Activated CD4-positive, alpha-beta T cell treated with anti-CD3 and anti-CD28 coated beads, Interleukin-2, amount 10 ng/mL, durations not matched to agents 24 days and 14 days (primary cell): ENCODE measurements around the gene GPAM. TPM values are rescaled to one million over a fixed set of nuclear protein-coding genes. Genes with fewer than 3 reads are reported as not detected.

Experiments
- DNase-seq: peaks from one replicate; pipeline ENCODE4 v3.0.0; 2022
- H3K27ac Mint-ChIP-seq: one replicate; pipeline ENCODE4 v1.8.0; 2022; ENCODE audit warnings: mild to moderate bottlenecking, mixed read lengths
- H3K27me3 Mint-ChIP-seq: one replicate; pipeline ENCODE4 v1.8.0; 2022; ENCODE audit warnings: mixed read lengths
- H3K36me3 Mint-ChIP-seq: one replicate; pipeline ENCODE4 v1.8.0; 2022; ENCODE audit warnings: low read depth, mild to moderate bottlenecking, mixed read lengths
- H3K4me1 Mint-ChIP-seq: one replicate; pipeline ENCODE4 v1.8.0; 2021; ENCODE audit warnings: mixed read lengths
- H3K4me3 Mint-ChIP-seq: one replicate; pipeline ENCODE4 v1.8.0; 2022; ENCODE audit warnings: mild to moderate bottlenecking, moderate library complexity, mixed read lengths
- H3K9me3 Mint-ChIP-seq: one replicate; pipeline ENCODE4 v1.8.0; 2021; ENCODE audit warnings: mixed read lengths
- intact Hi-C: fragments of 100-400 bp; cut with micrococcal nuclease; formaldehyde crosslinking; loops from one replicate; pipeline ENCODE4 v1.15.1; 2023
- total RNA-seq: library from RNA; stranded (reverse); gene quantifications from 2 replicates; pipeline ENCODE4 v1.2.3, GENCODE V29; 2022

Gene GPAM
- total RNA-seq, 1 donor from 2014 or later = 8.6 TPM

DNA sequence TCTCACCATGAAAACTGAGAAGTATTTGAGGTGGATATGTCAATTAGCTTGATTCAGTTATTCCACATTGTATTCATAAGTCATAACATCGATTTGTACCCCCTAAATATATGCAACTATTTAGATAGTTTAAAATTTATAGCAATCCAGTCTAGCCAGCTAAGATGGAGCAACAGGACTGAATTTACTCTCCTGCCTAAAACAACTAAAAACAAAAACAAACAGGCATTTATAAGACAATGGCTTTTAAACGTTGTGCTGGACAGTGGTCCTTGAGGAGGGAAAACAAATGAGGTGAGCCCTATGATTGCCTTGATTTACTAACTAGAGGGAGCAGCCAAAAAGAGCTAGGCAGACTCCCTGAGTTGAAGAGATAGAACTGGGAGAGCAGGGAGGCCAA, 814 bp upstream of the GPAM start:
- peak overlapping the region; percentile 12 for H3K27ac Mint-ChIP-seq
- H3K9me3 Mint-ChIP-seq = peaks cover 5% of the 10 kb centered on the region
- peak overlapping the region; percentile 55 for H3K4me3 Mint-ChIP-seq
- peaks cover 14% of the 10 kb centered on the region for H3K36me3 Mint-ChIP-seq
- H3K27me3 Mint-ChIP-seq = peaks cover 17% of the 10 kb centered on the region
- intact Hi-C loops = loop anchor here (5.0 to 10.0 kb wide), 2 partner anchors 128 to 1670 kb away; partner anchors contain the start of genes DCLRE1A and NHLRC2
- no peak for DNase-seq
- H3K4me1 Mint-ChIP-seq = peaks cover 26% of the 10 kb centered on the region

DNA sequence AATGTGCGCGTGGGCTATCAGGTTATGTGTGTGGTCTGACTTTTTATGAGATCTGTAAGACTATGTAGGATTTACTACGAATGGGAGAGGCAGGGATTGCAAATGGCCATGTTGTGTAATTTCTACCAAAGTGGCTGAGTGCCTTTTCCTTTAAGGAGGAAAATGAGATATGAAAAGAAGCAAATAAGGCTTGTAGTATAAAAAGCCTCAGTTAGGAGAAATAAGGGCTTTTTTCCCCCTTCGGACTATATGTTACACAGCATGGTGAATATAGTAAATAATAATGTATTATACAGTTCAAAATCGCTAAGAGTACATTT, 447 bp upstream of the GPAM start:
- intact Hi-C loops = loop anchor here (5.0 to 10.0 kb wide), 2 partner anchors 128 to 1671 kb away; partner anchors contain the start of genes DCLRE1A and NHLRC2
- peak overlapping the region; percentile 88 for H3K4me3 Mint-ChIP-seq
- H3K9me3 Mint-ChIP-seq = peaks cover 5% of the 10 kb centered on the region
- H3K4me1 Mint-ChIP-seq = peaks cover 26% of the 10 kb centered on the region
- H3K27ac Mint-ChIP-seq = peak overlapping the region; percentile 88
- peaks cover 15% of the 10 kb centered on the region for H3K27me3 Mint-ChIP-seq
- no peak for DNase-seq
- peaks cover 14% of the 10 kb centered on the region for H3K36me3 Mint-ChIP-seq

DNA sequence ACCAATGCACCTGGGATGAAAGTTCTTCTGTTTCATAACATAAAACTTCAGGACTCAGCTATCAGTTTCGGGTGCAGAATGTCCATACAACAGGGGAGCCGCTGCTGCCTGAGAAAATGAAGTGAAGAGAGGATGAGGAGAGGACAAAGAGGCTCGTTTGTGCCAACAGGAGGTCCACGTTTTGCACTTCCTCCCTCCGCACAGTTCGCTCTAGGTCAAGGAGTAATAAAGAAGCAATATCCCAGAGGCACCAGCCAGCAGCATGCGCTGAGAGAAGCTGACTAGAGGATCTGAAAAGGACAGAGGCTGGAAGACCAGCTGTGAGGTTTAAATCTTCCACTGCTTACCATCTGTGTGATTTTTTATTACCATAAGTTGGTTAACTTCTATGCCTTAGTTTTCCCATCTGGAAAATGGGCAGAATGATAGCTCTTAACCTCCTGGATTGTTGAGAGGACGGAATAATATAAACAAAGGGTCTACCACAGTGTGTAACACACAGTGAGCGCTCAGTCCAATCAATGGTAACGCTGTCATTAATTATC, 709 bp downstream of the GPAM start:
- H3K4me1 Mint-ChIP-seq = peaks cover 26% of the 10 kb centered on the region
- H3K4me3 Mint-ChIP-seq = peak overlapping the region; percentile 88
- peaks cover 17% of the 10 kb centered on the region for H3K36me3 Mint-ChIP-seq
- H3K27me3 Mint-ChIP-seq = peaks cover 9% of the 10 kb centered on the region
- DNase-seq = peak; percentile 61
- peak overlapping the region; percentile 88 for H3K27ac Mint-ChIP-seq
- H3K9me3 Mint-ChIP-seq = peaks cover 5% of the 10 kb centered on the region
- intact Hi-C loops = loop anchor here (1.0 to 10.0 kb wide), 5 partner anchors 129 to 1672 kb away; partner anchors contain the start of genes DCLRE1A, NHLRC2 and ZDHHC6

DNA sequence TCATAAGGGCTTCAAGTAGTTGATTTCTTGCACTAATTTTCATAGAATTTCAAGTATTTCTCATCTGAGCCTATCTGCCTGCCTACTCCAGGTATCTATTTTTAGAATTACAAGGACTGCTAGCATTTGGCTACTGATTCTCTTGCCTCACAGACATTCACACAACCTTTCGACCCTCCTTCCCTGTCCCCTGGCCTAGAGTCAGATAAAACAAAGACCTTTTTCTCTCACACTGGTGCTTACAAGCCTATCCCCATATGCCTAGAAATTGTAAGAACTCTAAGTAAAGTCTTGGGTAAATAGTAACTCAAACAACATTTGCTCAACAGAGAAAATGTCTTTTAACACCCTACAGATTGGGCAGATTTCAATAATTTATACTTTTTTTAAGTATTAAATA, 6.3 kb downstream of the GPAM start:
- intact Hi-C loops = no loop called here
- Mint-ChIP-seq H3K27me3 (no peaks in the 10 kb centered on the region), H3K9me3 (no peaks in the 10 kb centered on the region), H3K4me1 (peaks cover 2% of the 10 kb centered on the region), H3K36me3 (peaks cover 21% of the 10 kb centered on the region), H3K4me3 (no peak overlapping the region), H3K27ac (no peak overlapping the region)
- no peak for DNase-seq

DNA sequence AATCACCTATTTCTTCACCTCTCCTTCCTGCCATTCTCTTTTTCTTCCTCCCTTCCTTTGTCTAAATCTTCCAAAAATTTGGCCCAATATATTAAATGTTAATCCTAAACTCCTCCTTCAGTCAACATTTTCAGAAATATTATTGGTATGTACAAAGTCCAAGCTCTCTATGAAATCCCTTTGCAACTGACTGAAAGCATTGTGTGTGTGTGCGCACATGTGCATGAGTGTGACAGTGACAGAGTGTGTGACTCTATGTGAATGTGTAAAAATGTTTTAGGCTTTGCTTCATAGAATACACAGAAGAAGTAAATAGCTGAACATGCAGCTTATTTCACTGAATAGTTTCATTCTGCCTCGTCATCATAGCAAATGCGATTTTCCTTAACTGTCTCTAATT, 7.0 kb downstream of the GPAM start:
- H3K9me3 Mint-ChIP-seq = no peaks in the 10 kb centered on the region
- H3K4me3 Mint-ChIP-seq = no peak overlapping the region
- peaks cover 24% of the 10 kb centered on the region for H3K36me3 Mint-ChIP-seq
- no peak overlapping the region for H3K27ac Mint-ChIP-seq
- intact Hi-C loops = no loop called here
- H3K4me1 Mint-ChIP-seq = peaks cover 2% of the 10 kb centered on the region
- no peak for DNase-seq
- no peaks in the 10 kb centered on the region for H3K27me3 Mint-ChIP-seq

DNA sequence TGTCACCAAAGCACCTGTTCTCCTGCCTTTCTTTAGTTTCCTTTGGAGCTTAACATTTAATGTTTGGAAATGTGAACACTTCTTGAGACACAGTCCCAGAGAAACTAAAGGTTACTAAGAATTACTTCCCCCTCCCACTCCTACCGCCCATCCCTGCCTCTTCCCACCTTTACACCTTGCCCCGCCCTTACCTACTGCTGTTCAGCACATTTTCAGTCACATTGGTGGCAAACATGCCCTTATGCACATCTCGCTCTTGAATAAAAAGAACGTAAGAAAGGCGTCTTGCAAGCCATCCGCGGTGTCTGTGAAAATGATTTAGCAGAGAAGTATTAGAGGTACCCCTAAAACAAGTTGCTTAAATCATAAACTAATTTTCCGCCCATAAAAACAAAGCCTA, 8.2 kb downstream of the GPAM start:
- Mint-ChIP-seq H3K9me3 (no peaks in the 10 kb centered on the region), H3K4me3 (no peak overlapping the region), H3K27me3 (no peaks in the 10 kb centered on the region), H3K36me3 (peaks cover 31% of the 10 kb centered on the region), H3K4me1 (peaks cover 2% of the 10 kb centered on the region), H3K27ac (no peak overlapping the region)
- DNase-seq = no peak
- intact Hi-C loops = no loop called here

DNA sequence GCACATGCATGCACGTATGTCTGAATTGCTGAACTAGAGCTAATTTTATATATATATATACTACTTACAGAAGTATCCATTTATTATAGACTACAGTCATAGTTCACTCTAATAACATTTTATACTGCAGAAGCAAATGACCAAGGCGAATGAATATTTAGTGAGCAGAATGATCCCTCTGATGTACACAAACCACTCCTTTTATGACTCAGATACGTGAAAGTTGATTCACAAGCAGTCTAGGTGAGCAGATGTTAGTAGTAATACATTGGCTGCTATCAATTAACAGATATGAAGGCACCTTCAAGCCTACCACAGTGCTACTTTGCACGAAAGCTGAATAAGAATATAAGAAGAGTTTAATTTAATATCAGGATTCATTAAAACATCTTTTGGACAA, 10.4 kb downstream of the GPAM start:
- H3K36me3 Mint-ChIP-seq = peaks cover 27% of the 10 kb centered on the region
- no peaks in the 10 kb centered on the region for H3K9me3 Mint-ChIP-seq
- H3K27ac Mint-ChIP-seq = no peak overlapping the region
- no peaks in the 10 kb centered on the region for H3K4me1 Mint-ChIP-seq
- no peaks in the 10 kb centered on the region for H3K27me3 Mint-ChIP-seq
- no peak overlapping the region for H3K4me3 Mint-ChIP-seq
- no peak for DNase-seq
- intact Hi-C loops = no loop called here

DNA sequence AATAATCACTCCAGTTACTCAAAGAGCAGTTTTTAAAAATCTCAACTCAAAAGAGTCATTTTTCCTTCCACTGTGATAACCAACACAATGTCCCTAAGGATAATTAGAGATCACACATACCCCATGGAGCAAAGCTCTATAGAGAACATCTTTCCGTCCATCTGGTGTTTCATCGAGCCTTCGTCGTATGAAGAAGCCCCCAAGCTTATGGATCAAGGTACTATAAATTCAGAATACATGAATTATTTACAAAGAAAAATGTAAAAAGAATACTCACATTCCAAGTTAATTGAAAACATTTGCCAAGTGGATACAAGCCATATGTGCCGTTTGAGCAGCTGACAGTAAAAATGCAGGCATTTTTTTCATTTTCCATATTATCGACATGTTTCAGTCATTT, 14.8 kb downstream of the GPAM start:
- Mint-ChIP-seq H3K27me3 (no peaks in the 10 kb centered on the region), H3K27ac (no peak overlapping the region), H3K36me3 (peaks cover 30% of the 10 kb centered on the region), H3K9me3 (no peaks in the 10 kb centered on the region), H3K4me3 (no peak overlapping the region), H3K4me1 (no peaks in the 10 kb centered on the region)
- intact Hi-C loops = no loop called here
- no peak for DNase-seq

DNA sequence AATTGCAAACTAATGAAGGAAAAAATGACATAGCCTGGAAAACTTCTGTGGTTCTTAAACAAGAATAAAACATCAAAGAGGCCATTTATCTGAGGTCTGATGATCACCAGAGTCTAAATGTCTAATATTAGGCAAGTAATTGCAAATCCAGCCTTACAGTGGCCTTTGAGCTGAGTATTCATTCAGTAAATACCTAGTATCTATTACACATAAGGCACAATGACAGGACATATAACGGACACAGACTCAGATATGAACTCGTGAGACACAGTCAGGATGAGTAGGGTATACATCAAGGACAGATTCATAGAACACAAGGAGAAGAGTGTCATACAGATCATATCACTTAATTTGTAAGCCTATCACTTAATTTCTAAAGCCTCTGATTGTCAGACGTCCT, 16.8 kb downstream of the GPAM start:
- Mint-ChIP-seq H3K9me3 (no peaks in the 10 kb centered on the region), H3K4me3 (no peak overlapping the region), H3K27ac (no peak overlapping the region), H3K27me3 (no peaks in the 10 kb centered on the region), H3K4me1 (no peaks in the 10 kb centered on the region), H3K36me3 (peaks cover 31% of the 10 kb centered on the region)
- DNase-seq = no peak
- intact Hi-C loops = no loop called here

DNA sequence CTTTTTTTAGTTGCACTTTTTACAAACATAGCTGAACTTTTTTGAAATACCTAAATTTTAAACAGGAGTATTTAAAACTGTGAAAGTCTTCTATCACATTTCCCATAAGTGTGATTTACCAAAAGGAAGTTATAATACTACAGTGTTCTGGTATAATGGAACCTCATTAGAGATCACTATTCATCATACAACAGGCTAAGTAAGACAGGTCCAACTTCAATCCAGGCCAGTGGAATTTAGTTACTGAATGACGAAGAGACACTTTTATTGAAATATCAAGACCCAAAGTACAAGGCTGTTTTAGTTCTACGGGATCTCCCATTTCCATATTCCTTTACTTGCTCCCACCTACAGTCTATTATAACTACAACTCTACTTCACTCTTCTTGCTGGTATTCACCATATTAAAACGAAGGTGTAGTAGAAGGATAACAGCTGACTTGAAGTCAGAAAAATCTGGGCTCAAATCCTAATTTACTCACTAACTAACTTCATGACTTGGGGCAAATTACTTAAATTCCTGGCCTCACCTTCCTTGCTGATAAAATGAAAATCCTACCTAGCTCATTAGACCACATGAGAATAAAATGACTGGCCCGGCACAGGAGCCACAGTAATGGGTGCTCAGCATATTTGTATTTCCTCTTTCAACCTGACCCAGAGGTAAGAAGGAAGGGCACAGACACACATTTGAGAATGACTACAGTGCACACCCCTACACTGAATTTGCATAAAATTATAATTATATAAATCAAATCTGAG, 21.6 kb downstream of the GPAM start:
- H3K27ac Mint-ChIP-seq = no peak overlapping the region
- DNase-seq = no peak
- intact Hi-C loops = no loop called here
- H3K4me3 Mint-ChIP-seq = no peak overlapping the region
- H3K27me3 Mint-ChIP-seq = no peaks in the 10 kb centered on the region
- peaks cover 30% of the 10 kb centered on the region for H3K36me3 Mint-ChIP-seq
- no peaks in the 10 kb centered on the region for H3K4me1 Mint-ChIP-seq
- no peaks in the 10 kb centered on the region for H3K9me3 Mint-ChIP-seq

DNA sequence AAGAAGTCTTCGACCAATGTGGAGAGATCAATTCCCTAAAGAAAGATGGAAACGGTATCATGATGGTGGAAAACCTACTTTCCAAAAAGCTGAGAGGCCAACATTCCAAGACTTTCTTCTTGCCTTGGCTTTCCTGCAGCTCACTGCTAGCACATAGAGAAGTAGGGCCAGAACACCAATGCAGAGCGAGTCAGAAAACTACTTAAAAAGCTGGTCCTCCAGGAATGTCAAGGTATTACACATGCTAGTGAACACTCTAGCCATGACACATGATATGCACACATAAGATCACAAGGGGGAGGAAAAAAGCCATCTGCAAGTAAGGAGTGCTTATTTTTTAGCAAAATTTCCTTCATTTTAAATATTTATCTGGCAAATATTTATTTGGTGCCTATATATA, 22.7 kb downstream of the GPAM start:
- H3K36me3 Mint-ChIP-seq = peaks cover 34% of the 10 kb centered on the region
- H3K4me1 Mint-ChIP-seq = no peaks in the 10 kb centered on the region
- H3K27me3 Mint-ChIP-seq = no peaks in the 10 kb centered on the region
- no peaks in the 10 kb centered on the region for H3K9me3 Mint-ChIP-seq
- H3K27ac Mint-ChIP-seq = no peak overlapping the region
- no peak overlapping the region for H3K4me3 Mint-ChIP-seq
- intact Hi-C loops = no loop called here
- no peak for DNase-seq

DNA sequence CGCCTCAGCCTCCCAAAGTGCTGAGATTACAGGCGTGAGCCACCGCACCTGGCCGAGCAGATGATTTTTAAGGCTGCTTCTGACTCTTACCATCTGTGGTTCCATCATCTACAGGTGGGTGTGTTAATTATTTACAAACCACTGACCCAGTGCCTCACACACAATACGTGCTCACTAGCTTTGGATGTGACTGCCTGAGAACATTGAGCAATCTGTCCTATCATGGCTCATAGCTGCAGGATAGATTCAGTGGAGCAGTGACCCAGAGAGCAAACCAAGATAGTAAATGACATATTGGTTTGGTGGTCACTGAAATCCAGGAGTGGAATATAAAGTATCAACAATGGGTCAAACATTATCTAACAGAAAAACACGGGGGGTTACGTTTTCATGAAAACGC, 24.1 kb downstream of the GPAM start:
- no peak overlapping the region for H3K4me3 Mint-ChIP-seq
- intact Hi-C loops = no loop called here
- no peaks in the 10 kb centered on the region for H3K4me1 Mint-ChIP-seq
- no peaks in the 10 kb centered on the region for H3K27me3 Mint-ChIP-seq
- no peak for DNase-seq
- no peak overlapping the region for H3K27ac Mint-ChIP-seq
- H3K9me3 Mint-ChIP-seq = no peaks in the 10 kb centered on the region
- peaks cover 36% of the 10 kb centered on the region for H3K36me3 Mint-ChIP-seq

DNA sequence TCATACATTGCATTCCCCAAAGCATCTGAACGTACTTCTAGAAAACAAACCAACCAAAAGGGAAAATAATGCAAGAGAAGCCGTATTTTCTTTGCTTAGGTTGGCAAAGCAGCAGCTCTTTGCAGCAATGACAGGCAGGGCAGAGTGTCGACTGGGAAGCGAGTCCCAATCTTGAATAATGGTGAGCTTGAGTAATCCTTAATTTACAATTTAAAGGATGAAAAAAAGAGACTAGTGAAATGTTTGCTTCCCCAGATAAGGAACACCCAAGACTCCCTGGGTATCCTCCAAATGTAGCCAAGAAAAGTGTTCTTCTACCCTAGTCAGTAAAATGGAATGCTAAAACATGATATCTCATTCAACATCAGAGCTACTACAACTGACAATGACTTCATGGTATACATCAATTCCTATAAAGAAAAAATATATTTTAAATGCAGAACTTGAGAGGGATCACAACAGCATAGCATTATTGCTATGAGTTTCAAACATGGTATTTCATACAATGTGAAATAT, 32.0 kb downstream of the GPAM start:
- peaks cover 12% of the 10 kb centered on the region for H3K36me3 Mint-ChIP-seq

DNA sequence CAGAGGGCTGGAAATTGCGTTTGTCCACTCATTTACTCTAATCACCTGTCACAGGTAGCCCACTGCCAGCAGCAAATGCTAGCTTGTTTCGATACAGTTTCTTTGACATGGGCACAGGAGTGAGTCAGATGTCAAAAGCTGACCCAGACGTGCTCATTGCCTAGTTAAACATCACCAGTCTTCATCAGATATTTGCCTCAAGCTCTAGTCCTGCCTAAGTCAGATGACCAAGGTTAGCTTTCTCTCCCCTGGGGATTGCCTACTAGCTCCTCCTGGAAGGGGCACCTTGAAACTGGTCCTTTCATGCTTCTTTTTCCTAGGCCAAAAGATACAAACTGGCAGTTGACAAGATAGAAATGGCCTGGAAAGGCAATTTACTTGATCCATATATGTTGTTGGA, 35.2 kb downstream of the GPAM start:
- no peaks in the 10 kb centered on the region for H3K9me3 Mint-ChIP-seq
- H3K27ac Mint-ChIP-seq = no peak overlapping the region
- no peaks in the 10 kb centered on the region for H3K27me3 Mint-ChIP-seq
- intact Hi-C loops = no loop called here
- peaks cover 1% of the 10 kb centered on the region for H3K36me3 Mint-ChIP-seq
- DNase-seq = no peak
- H3K4me1 Mint-ChIP-seq = no peaks in the 10 kb centered on the region
- no peak overlapping the region for H3K4me3 Mint-ChIP-seq

More for the DNA sequence above, 32.0 kb downstream of the GPAM start:
- intact Hi-C loops = no loop called here
- Mint-ChIP-seq H3K27me3 (no peaks in the 10 kb centered on the region), H3K4me1 (no peaks in the 10 kb centered on the region), H3K4me3 (no peak overlapping the region), H3K9me3 (no peaks in the 10 kb centered on the region), H3K27ac (no peak overlapping the region)
- no peak for DNase-seq
